ENCODE data around the gene EDA.

EDA gene

GRCh38 chrX:70087857-70088630 lies 472.1 kb downstream of the EDA start:
- H3K4me1 ChIP-seq (ENCODE audit: insufficient read depth, low read length, poor library complexity, severe bottlenecking), result no peaks in the 10 kb centered on the region
- no peaks in the 10 kb centered on the region for H3K9me3 ChIP-seq (ENCODE audit: insufficient read depth, low read depth, low read length)
- TF ChIP-seq CTCF (conservative IDR thresholded peaks at IDR 0.05; ENCODE audit: low read length) (no peak), EZH2phosphoT487 (IDR thresholded peaks at IDR 0.05; ENCODE audit: borderline replicate concordance) (no peak)
- no peak overlapping the region for H3K4me3 ChIP-seq (ENCODE audit: low read length, poor library complexity, severe bottlenecking)
- no peak overlapping the region for H3K4me2 ChIP-seq (ENCODE audit: low read depth, low read length, poor library complexity, severe bottlenecking)
- H3K79me2 ChIP-seq (ENCODE audit: insufficient read depth, low read length), result no peaks in the 10 kb centered on the region
- no peak overlapping the region for H2AFZ ChIP-seq (ENCODE audit: low read length)
- no peaks in the 10 kb centered on the region for H3K9me2 ChIP-seq (replicated peaks; ENCODE audit: low read depth, low read length)
- H3F3A ChIP-seq (ENCODE audit: low read depth), result no peaks in the 10 kb centered on the region
- H4K20me1 ChIP-seq (ENCODE audit: insufficient read depth, low read length, poor library complexity, severe bottlenecking), result no peaks in the 10 kb centered on the region
- no peaks in the 10 kb centered on the region for H3K36me3 ChIP-seq (ENCODE audit: insufficient read depth, low read length)
- no peak overlapping the region for H3K9ac ChIP-seq (ENCODE audit: low read depth, low read length, poor library complexity, severe bottlenecking)
- no peaks in the 10 kb centered on the region for H3K27me3 ChIP-seq (ENCODE audit: insufficient read depth, low read length, poor library complexity, severe bottlenecking)

GRCh38 chrX:70088751-70089150 lies 472.8 kb downstream of the EDA start:
- H2AFZ ChIP-seq (ENCODE audit: low read length), result no peak overlapping the region
- H3K9me2 ChIP-seq (replicated peaks; ENCODE audit: low read depth, low read length), result no peaks in the 10 kb centered on the region
- TF ChIP-seq CTCF (conservative IDR thresholded peaks at IDR 0.05; ENCODE audit: low read length), result no peak
- TF ChIP-seq EZH2phosphoT487 (IDR thresholded peaks at IDR 0.05; ENCODE audit: borderline replicate concordance), result no peak
- no peak overlapping the region for H3K4me2 ChIP-seq (ENCODE audit: low read depth, low read length, poor library complexity, severe bottlenecking)
- no peaks in the 10 kb centered on the region for H3K4me1 ChIP-seq (ENCODE audit: insufficient read depth, low read length, poor library complexity, severe bottlenecking)
- no peak overlapping the region for H3K9ac ChIP-seq (ENCODE audit: low read depth, low read length, poor library complexity, severe bottlenecking)
- no peaks in the 10 kb centered on the region for H4K20me1 ChIP-seq (ENCODE audit: insufficient read depth, low read length, poor library complexity, severe bottlenecking)
- no peaks in the 10 kb centered on the region for H3K79me2 ChIP-seq (ENCODE audit: insufficient read depth, low read length)
- no peaks in the 10 kb centered on the region for H3F3A ChIP-seq (ENCODE audit: low read depth)
- H3K4me3 ChIP-seq (ENCODE audit: low read length, poor library complexity, severe bottlenecking), result no peak overlapping the region
- no peaks in the 10 kb centered on the region for H3K27me3 ChIP-seq (ENCODE audit: insufficient read depth, low read length, poor library complexity, severe bottlenecking)
- no peaks in the 10 kb centered on the region for H3K9me3 ChIP-seq (ENCODE audit: insufficient read depth, low read depth, low read length)
- H3K36me3 ChIP-seq (ENCODE audit: insufficient read depth, low read length), result no peaks in the 10 kb centered on the region

Data from Loucy (cell line).